K562 (cell line): Measurements from ENCODE around the gene NUP160. TPM values are rescaled to one million over a fixed set of nuclear protein-coding genes. Genes with fewer than 3 reads are reported as not detected.
A peak's percentile ranks its signal among the peaks of the same experiment; 100 is the strongest.

Source experiments
- BRD4 ChIP-seq: fragments of 200-600 bp; sonication (generic); IDR thresholded peaks from 2 replicates; pipeline ENCODE4 v1.6.1; 2017; ENCODE audit warnings: inconsistent platforms
- ESRRA ChIP-seq: fragments of 450-650 bp; IDR thresholded peaks from 2 replicates; pipeline ENCODE4 v1.6.1; 2014; ENCODE audit warnings: low read depth, mild to moderate bottlenecking, moderate library complexity, borderline replicate concordance
- GTF2A2 ChIP-seq: IDR thresholded peaks from 2 replicates; pipeline ENCODE4 v1.6.1; 2016; ENCODE audit warnings: mild to moderate bottlenecking, missing genetic modification characterization, missing compliant biosample characterization
- HDAC2 ChIP-seq: fragments of 450-650 bp; IDR thresholded peaks from 2 replicates; pipeline ENCODE4 v1.6.1; 2016; ENCODE audit warnings: mild to moderate bottlenecking
- KDM1A ChIP-seq, 2 experiments: fragments of 450-650 bp; IDR thresholded peaks; 2 replicates each; pipeline ENCODE4 v1.6.1; 2016; ENCODE audit warnings: mild to moderate bottlenecking in 2 of 2
- NFIC ChIP-seq: fragments of 450-650 bp; IDR thresholded peaks from 2 replicates; pipeline ENCODE4 v1.6.1; 2017; ENCODE audit warnings: mild to moderate bottlenecking, inconsistent platforms
- NONO ChIP-seq, 2 experiments: fragments of 200-400 bp in 1 of 2; fragments of 450-650 bp in 1 of 2; formaldehyde crosslinking in 1 of 2; IDR thresholded peaks; 2 replicates each; pipeline ENCODE4 v1.6.1; 2017; ENCODE audit warnings: low read depth in 2 of 2, mild to moderate bottlenecking in 2 of 2, moderate library complexity in 2 of 2, low read length in 1 of 2
- PHF8 ChIP-seq: fragments of 200-600 bp; sonication (generic); IDR thresholded peaks from 2 replicates; pipeline ENCODE4 v1.6.1; 2012; ENCODE audit warnings: mixed run types, mild to moderate bottlenecking, inconsistent platforms, low read length, moderate library complexity, borderline replicate concordance
- SFPQ ChIP-seq: fragments of 200-400 bp; formaldehyde crosslinking; IDR thresholded peaks from 2 replicates; pipeline ENCODE4 v1.6.1; 2017; ENCODE audit warnings: mild to moderate bottlenecking, low read depth, low read length, moderate library complexity
- SIX5 ChIP-seq, 2 experiments: IDR thresholded peaks; 2 replicates each; pipeline ENCODE4 v1.6.1; 2011; ENCODE audit warnings: low read length in 2 of 2, borderline replicate concordance in 1 of 2, low read depth in 1 of 2, mild to moderate bottlenecking in 1 of 2, moderate library complexity in 1 of 2; ENCODE audit not compliant: insufficient read depth in 1 of 2
- SMARCB1 ChIP-seq: IDR thresholded peaks from 2 replicates; pipeline ENCODE4 v1.6.1; 2011; ENCODE audit warnings: improper control_type of control experiment, low read depth; ENCODE audit not compliant: insufficient read length
- SNRNP70 ChIP-seq: fragments of 200-400 bp; formaldehyde crosslinking; optimal IDR thresholded peaks from 2 replicates; pipeline ENCODE3; 2017; ENCODE audit warnings: low read depth, low read length
- SP1 ChIP-seq: sonication (generic); formaldehyde crosslinking; IDR thresholded peaks from 2 replicates; pipeline ENCODE4 v1.8.1; 2022; ENCODE audit warnings: mild to moderate bottlenecking, missing genetic modification reagents
- SRSF7 ChIP-seq: fragments of 200-400 bp; formaldehyde crosslinking; optimal IDR thresholded peaks from 2 replicates; pipeline ENCODE3; 2017; ENCODE audit warnings: mild to moderate bottlenecking, low read depth, low read length
- TAF9B ChIP-seq: fragments of 450-650 bp; IDR thresholded peaks from 2 replicates; pipeline ENCODE4 v1.6.1; 2018; ENCODE audit warnings: mild to moderate bottlenecking; ENCODE audit not compliant: partially characterized antibody
- TCF7 ChIP-seq: sonication (generic); IDR thresholded peaks from 2 replicates; pipeline ENCODE4 v1.6.1; 2016; ENCODE audit warnings: antibody characterized with exemption, borderline replicate concordance
- USF2 ChIP-seq: sonication (generic); formaldehyde crosslinking; IDR thresholded peaks from 2 replicates; pipeline ENCODE4 v1.5.0; 2020; ENCODE audit warnings: missing genetic modification reagents
- YBX1 ChIP-seq: fragments of 450-650 bp; IDR thresholded peaks from 2 replicates; pipeline ENCODE4 v1.7.1; 2016; ENCODE audit warnings: mild to moderate bottlenecking
- ZNF444 ChIP-seq: fragments of 250-450 bp; sonication (Bioruptor Pico); IDR thresholded peaks from 2 replicates; pipeline ENCODE4 v1.4.0; 2020; ENCODE audit warnings: mild to moderate bottlenecking, moderate library complexity
- ZZZ3 ChIP-seq: fragments of 450-650 bp; IDR thresholded peaks from 2 replicates; pipeline ENCODE4 v1.6.1; 2016; ENCODE audit warnings: antibody characterized with exemption, mild to moderate bottlenecking, moderate library complexity
- polyA plus RNA-seq, 8 experiments: library from polyadenylated mRNA; depleted of rRNA in 4 of 8; stranded (reverse) in 5 of 8; unstranded in 3 of 8; fragments of >200 nt; fragmentation: Nextera tagmentation in 2 of 8; fragmentation: Illumina TruSeq in 1 of 8; extraction: Ambion mirVana in 2 of 8; extraction: Trizol in 1 of 8; gene quantifications; 2 replicates each; pipeline versions ENCODE4 v1.2.1 to v1.2.3, GENCODE V29; 2011 to 2014; ENCODE audit warnings: inconsistent platforms in 1 of 8, missing spikeins in 1 of 8
- total RNA-seq, 7 experiments: library from RNA; depleted of rRNA in 6 of 7; stranded (reverse); fragments of >200 nt in 6 of 7; fragmentation: Illumina TruSeq in 2 of 7; extraction: Trizol in 2 of 7; gene quantifications; 2 replicates each; pipeline versions ENCODE4 v1.2.1 to v1.2.3, GENCODE V29; 2011 to 2021; ENCODE audit warnings: low replicate concordance in 1 of 7
- TF ChIP-seq, protein P1 (sequence below), 2 experiments: IDR thresholded peaks; 2 replicates each; pipeline ENCODE4 v1.6.1; 2012; ENCODE audit warnings: improper control_type of control experiment in 2 of 2, low read depth in 2 of 2, low read length in 2 of 2, borderline replicate concordance in 1 of 2

Gene NUP160
- total and polyA plus RNA-seq, 9 of the 15 experiments (the other 6 are each of a cell fraction or from before 2014, with no cell fraction given) = 41.5 to 112 (median 65.0) TPM

GRCh38 chr11:47766509-47767227 lies 81.5 kb downstream of the NUP160 start (continued):
- TF ChIP-seq, protein P1, sequence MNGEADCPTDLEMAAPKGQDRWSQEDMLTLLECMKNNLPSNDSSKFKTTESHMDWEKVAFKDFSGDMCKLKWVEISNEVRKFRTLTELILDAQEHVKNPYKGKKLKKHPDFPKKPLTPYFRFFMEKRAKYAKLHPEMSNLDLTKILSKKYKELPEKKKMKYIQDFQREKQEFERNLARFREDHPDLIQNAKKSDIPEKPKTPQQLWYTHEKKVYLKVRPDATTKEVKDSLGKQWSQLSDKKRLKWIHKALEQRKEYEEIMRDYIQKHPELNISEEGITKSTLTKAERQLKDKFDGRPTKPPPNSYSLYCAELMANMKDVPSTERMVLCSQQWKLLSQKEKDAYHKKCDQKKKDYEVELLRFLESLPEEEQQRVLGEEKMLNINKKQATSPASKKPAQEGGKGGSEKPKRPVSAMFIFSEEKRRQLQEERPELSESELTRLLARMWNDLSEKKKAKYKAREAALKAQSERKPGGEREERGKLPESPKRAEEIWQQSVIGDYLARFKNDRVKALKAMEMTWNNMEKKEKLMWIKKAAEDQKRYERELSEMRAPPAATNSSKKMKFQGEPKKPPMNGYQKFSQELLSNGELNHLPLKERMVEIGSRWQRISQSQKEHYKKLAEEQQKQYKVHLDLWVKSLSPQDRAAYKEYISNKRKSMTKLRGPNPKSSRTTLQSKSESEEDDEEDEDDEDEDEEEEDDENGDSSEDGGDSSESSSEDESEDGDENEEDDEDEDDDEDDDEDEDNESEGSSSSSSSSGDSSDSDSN (IDR thresholded peaks at IDR 0.05; ENCODE audit: borderline replicate concordance in 1 of 2, low read depth in 2 of 2, low read length in 2 of 2) = peak; percentile 86 to 96; a peak in 3 of 4 replicates
- TF ChIP-seq SMARCB1 (no peak), SFPQ (no peak), SP1 (CRISPR knock-in tag) (peak; percentile 56), TCF7 (0 out of 2 replicates have a peak, but pooled peaks have one; percentile 46), SIX5 (IDR thresholded peaks at IDR 0.05; ENCODE audit: borderline replicate concordance in 1 of 2, insufficient read depth in 1 of 2, low read depth in 1 of 2, low read length in 2 of 2) (no peak), SNRNP70 (no peak), USF2 (no peak), NFIC (peak; percentile 30; the same call in 1 of the 2 replicates), GTF2A2 (tag) (0 out of 2 replicates have a peak, but pooled peaks have one; percentile 39), ZZZ3 (peak; percentile 73; the same call in 1 of the 2 replicates), ESRRA (peak; percentile 38; the same call in 1 of the 2 replicates), NONO (IDR thresholded peaks at IDR 0.05; ENCODE audit: low read depth in 2 of 2, low read length in 1 of 2) (peak; percentile 24 to 56; a peak in 1 of 4 replicates), KDM1A (IDR thresholded peaks at IDR 0.05) (no peak), HDAC2 (no peak), ZNF444 (no peak), TAF9B (peak; percentile 6), BRD4 (peak; percentile 68; the same call in 1 of the 2 replicates), SRSF7 (no peak), YBX1 (no peak), PHF8 (peak; percentile 71)
